ENCODE measurements around the gene ARHGAP24. TPM values are rescaled to one million over a fixed set of nuclear protein-coding genes. Genes with fewer than 3 reads are reported as not detected.

The ARHGAP24 gene
- total and polyA plus RNA-seq, 2 donors (not counting 3 experiments of a cell fraction or from before 2014, with no cell fraction given): 52.1 to 79.4 TPM

- Histone ChIP-seq H2AFZ (ENCODE audit: low read depth, low read length) (no peak overlapping the region), H3K9me1 (replicated peaks; ENCODE audit: control insufficient read depth, extremely low read depth, insufficient read depth, low read length) (no peaks in the 10 kb centered on the region), H3K9me3 (replicated peaks; ENCODE audit: control insufficient read depth, insufficient read depth, low read length) (no peaks in the 10 kb centered on the region), H3K4me1 (ENCODE audit: control insufficient read depth, extremely low read depth, insufficient read depth, low read length) (peaks cover 7% of the 10 kb centered on the region), H4K20me1 (replicated peaks; ENCODE audit: control insufficient read depth, extremely low read depth, insufficient read depth, low read length) (no peaks in the 10 kb centered on the region), H3K27me3 (ENCODE audit: control insufficient read depth in 2 of 2, insufficient read depth in 2 of 2, low read length in 2 of 2) (no peaks in the 10 kb centered on the region), H3K4me3 (replicated peaks in 1 of 3; ENCODE audit: insufficient read depth in 1 of 3, low read depth in 1 of 3, low read length in 3 of 3) (no peak overlapping the region), H3K9ac (replicated peaks; ENCODE audit: extremely low read depth, insufficient read depth, low read length) (no peak overlapping the region), H3K79me2 (ENCODE audit: control insufficient read depth, insufficient read depth, low read length) (no peaks in the 10 kb centered on the region), H3K27ac (ENCODE audit: insufficient read depth, low read depth, low read length) (no peak overlapping the region), H3K36me3 (ENCODE audit: control insufficient read depth in 2 of 2, extremely low read depth in 1 of 2, insufficient read depth in 2 of 2, low read length in 2 of 2) (no peaks in the 10 kb centered on the region), H3K4me2 (ENCODE audit: insufficient read depth, low read length) (no peak overlapping the region)
- ChIA-PET POLR2A (no interaction called here), CTCF (interaction anchor here (3.4 kb wide), 1 partner anchor 12 kb away, joined by 17 read pairs; no protein-coding TSS in a partner anchor)
- FAIRE-seq (no peak), DNase-seq (ENCODE audit: low read depth, low spot score) (no peak)
- intact Hi-C loops (cut with micrococcal nuclease) (no loop called here), dilution Hi-C loops (cut with MboI; ENCODE audit: extremely low pct_ligation_motif_present, low sequenced_read_pairs) (no loop called here)
- no peak for TF ChIP-seq JUN (IDR thresholded peaks at IDR 0.05; ENCODE audit: borderline replicate concordance, insufficient read depth, insufficient read length, low read depth)
- TF ChIP-seq MYC (IDR thresholded peaks at IDR 0.05; ENCODE audit: low read depth, low read length): no peak
- TF ChIP-seq GATA2 (IDR thresholded peaks at IDR 0.05; ENCODE audit: insufficient read depth, insufficient read length, low read depth, low read length): no peak
- TF ChIP-seq, protein P1, sequence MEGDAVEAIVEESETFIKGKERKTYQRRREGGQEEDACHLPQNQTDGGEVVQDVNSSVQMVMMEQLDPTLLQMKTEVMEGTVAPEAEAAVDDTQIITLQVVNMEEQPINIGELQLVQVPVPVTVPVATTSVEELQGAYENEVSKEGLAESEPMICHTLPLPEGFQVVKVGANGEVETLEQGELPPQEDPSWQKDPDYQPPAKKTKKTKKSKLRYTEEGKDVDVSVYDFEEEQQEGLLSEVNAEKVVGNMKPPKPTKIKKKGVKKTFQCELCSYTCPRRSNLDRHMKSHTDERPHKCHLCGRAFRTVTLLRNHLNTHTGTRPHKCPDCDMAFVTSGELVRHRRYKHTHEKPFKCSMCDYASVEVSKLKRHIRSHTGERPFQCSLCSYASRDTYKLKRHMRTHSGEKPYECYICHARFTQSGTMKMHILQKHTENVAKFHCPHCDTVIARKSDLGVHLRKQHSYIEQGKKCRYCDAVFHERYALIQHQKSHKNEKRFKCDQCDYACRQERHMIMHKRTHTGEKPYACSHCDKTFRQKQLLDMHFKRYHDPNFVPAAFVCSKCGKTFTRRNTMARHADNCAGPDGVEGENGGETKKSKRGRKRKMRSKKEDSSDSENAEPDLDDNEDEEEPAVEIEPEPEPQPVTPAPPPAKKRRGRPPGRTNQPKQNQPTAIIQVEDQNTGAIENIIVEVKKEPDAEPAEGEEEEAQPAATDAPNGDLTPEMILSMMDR (IDR thresholded peaks at IDR 0.05; ENCODE audit: extremely low read depth in 1 of 2, insufficient read depth in 1 of 2, low read depth in 1 of 2, low read length in 2 of 2): no peak
- no peak for TF ChIP-seq MAX (IDR thresholded peaks at IDR 0.05; ENCODE audit: insufficient read depth, insufficient read length)
- no peak for TF ChIP-seq POLR2A (IDR thresholded peaks at IDR 0.05; ENCODE audit: low read depth, low read length)
- no peak for TF ChIP-seq EZH2 (IDR thresholded peaks at IDR 0.05; ENCODE audit: borderline replicate concordance, low read depth, low read length, severe bottlenecking)
- no peak for TF ChIP-seq POLR2AphosphoS5 (IDR thresholded peaks at IDR 0.05; ENCODE audit: insufficient read depth, low read depth, low read length)
- no peak for TF ChIP-seq FOS (IDR thresholded peaks at IDR 0.05; ENCODE audit: borderline replicate concordance, insufficient read depth, low read length)
- no TSS peak for BruUV-seq (replicated peaks)
Observed at GRCh38 chr4:85736571-85736970, 261.6 kb downstream of the ARHGAP24 start.

Measured in endothelial cell of umbilical vein (primary cell).